Right lung (tissue), 5 donors: ENCODE data around the gene PKD2L1. TPM values are rescaled to one million over a fixed set of nuclear protein-coding genes. Genes with fewer than 3 reads are reported as not detected.

Source experiments
- DNase-seq, 2 donors: peaks; one replicate each; pipeline ENCODE4 v3.0.0-alpha.2; 2013
- polyA plus RNA-seq, 5 donors: library from polyadenylated mRNA; unstranded; fragments of 120-200 nt; gene quantifications; one replicate each; pipeline versions ENCODE4 v1.2.1 to v1.2.3, GENCODE V29; 2013; ENCODE audit warnings: inconsistent platforms in 1 of 5, low replicate concordance in 1 of 5; ENCODE audit not compliant: insufficient read length in 5 of 5, insufficient read depth in 1 of 5

The PKD2L1 gene
- polyA plus RNA-seq, 5 donors = 0.13 to 0.28 (median 0.23) TPM

GRCh38 chr10:100356067-100357017 lies 26.3 kb upstream of the PKD2L1 start:
- no peak for DNase-seq

- DNase-seq = no peak
These were observed 25.1 kb upstream of the PKD2L1 start for GRCh38 chr10:100355086-100355485.

DNA sequence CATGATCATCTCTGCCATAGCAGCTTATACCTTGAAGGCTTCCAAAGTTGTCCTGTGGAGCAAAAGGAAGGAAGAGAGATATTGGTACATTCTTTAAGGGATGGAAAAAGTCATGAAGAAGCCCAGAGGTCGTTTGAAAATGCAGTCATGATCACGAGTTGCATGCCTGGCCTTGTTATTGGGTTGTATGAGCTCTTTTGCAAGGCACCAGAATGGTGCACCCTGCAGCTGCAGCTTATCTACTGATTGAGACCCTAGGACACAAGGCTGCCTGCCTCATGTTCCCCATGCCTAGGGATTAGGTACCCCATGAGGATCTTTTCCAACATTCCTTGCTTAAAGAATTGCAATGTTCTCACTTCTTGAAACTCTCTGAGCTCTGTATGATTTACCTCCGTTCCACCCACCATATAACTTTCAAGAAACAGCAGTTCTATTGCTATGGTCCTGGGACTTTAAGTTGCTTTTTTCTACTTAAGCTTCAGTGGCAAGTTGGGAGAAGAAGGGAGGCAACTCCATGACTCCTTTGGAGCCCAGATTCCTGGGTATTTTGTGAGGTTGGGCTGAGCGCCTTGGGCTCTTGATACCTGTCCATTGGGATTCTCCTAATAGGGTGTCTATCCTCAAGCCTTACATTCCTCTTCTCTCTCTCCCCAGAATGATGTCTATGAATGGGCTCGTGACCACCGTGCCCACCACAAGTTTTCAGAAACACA lies 23.9 kb upstream of the PKD2L1 start:
- DNase-seq = no peak

- DNase-seq = no peak
These were observed 21.0 kb upstream of the PKD2L1 start for GRCh38 chr10:100350914-100351485.

DNA sequence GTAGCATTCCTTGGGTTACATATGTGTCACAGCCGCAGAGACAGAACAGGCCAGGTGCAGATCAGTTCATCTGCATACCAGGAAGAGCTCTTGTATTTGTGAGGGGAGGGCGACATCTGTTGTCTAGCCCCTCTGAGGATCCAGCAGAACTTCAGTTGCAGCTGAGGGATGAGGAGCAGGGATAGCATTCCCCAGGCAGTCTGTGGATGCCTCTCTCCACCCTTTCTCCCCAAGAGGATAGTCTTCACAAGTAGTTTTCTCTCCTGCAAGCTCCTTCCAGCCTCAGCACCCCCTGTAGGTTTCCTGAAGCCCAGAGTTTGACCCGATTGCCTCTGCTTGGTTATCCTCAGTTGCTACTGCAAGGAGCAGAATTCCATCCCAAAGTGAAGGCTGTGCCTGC lies 19.6 kb upstream of the PKD2L1 start:
- no peak for DNase-seq

- no peak for DNase-seq
These were observed 19.1 kb upstream of the PKD2L1 start for GRCh38 chr10:100349087-100349486.

- DNase-seq = no peak
These were observed 18.4 kb upstream of the PKD2L1 start for GRCh38 chr10:100348389-100348927.

GRCh38 chr10:100347568-100348195 lies 17.7 kb upstream of the PKD2L1 start:
- DNase-seq = peak in 1 of 2 donors; percentile 14

- peak; percentile 51 to 67 for DNase-seq
These were observed 16.9 kb upstream of the PKD2L1 start, which contains the start of gene SCD for GRCh38 chr10:100346765-100347567. SCD (plus strand) TSS chr10:100347233; CDS start chr10:100347505, 272 bp downstream.

GRCh38 chr10:100346351-100346764 lies 16.3 kb upstream of the PKD2L1 start:
- DNase-seq = peak in 1 of 2 donors; percentile 17

- DNase-seq = no peak
These were observed 15.7 kb upstream of the PKD2L1 start for GRCh38 chr10:100345570-100346330.

DNA sequence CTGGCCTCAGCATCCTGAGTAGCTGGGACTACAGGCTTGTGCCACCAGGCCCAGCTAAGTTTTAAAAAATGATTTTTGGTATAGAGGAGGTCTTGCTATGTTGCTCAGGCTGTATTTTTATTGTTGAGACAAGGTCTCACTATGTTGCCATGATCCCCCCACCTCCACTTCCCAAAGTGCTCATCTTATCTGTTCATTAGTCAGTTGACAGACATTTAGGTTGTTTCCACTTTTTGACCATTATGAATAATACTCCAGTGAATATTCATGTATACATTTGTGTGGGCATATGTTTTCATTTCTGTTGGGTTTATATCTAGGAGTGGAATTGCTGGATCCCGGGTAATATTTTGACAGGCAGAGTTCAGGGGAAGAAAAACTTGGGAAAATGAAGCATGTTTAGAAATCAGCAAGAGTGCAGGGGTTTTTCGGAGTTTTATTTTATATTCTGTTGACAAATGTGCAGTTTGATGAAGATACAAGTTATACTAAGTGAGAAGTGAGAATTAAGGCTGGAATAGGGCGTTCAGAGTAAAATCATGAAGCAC lies 14.3 kb upstream of the PKD2L1 start:
- DNase-seq = no peak

DNA sequence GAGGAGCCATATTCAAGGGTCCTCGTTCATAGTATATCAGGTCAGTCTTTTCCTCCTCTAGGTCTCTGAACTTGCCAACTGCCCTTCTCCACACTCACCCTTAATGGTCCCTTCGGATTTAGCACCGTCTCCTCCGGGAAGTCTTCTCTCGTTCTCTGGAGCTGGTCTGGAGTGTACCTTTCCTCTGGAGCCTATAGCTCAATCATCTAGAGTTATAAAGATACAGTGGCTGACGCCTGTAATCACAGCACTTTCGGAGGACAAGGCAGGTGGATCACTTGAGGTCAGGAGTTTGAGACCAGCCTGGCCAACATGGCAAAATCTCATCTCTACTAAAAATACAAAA lies 12.6 kb upstream of the PKD2L1 start:
- no peak for DNase-seq

GRCh38 chr10:100341953-100342626 lies 12.1 kb upstream of the PKD2L1 start:
- DNase-seq = no peak

GRCh38 chr10:100340948-100341847 lies 11.2 kb upstream of the PKD2L1 start:
- no peak for DNase-seq

- DNase-seq = no peak
These were observed 9.2 kb upstream of the PKD2L1 start for GRCh38 chr10:100339236-100339635.

- peak; percentile 30 to 58 for DNase-seq
These were observed 8.5 kb upstream of the PKD2L1 start for GRCh38 chr10:100338434-100339036.

- DNase-seq = no peak
These were observed 4.7 kb upstream of the PKD2L1 start for GRCh38 chr10:100334762-100335161.
